ENCODE results near the gene OPCML. TPM values are rescaled to one million over a fixed set of nuclear protein-coding genes. Genes with fewer than 3 reads are reported as not detected.

Gene OPCML
- total RNA-seq, 1 experiment from 2014 or later: not detected

- no peak for DNase-seq
- Histone ChIP-seq H3K4me1 (no peaks in the 10 kb centered on the region), H3K27me3 (replicated peaks; ENCODE audit: control insufficient read depth, insufficient read depth, low read length) (no peaks in the 10 kb centered on the region), H3K36me3 (ENCODE audit: control insufficient read depth, insufficient read depth, low read length) (no peaks in the 10 kb centered on the region), H3K4me3 (ENCODE audit: low read depth, low read length) (no peak overlapping the region), H3K9me3 (no peaks in the 10 kb centered on the region)
- H3K4me1 Mint-ChIP-seq (ENCODE audit: low read depth, unreplicated experiment): no peaks in the 10 kb centered on the region
- no peak overlapping the region for H3K4me3 Mint-ChIP-seq (ENCODE audit: unreplicated experiment)
- POLR2A ChIA-PET: no interaction called here
- intact Hi-C loops (cut with micrococcal nuclease; ENCODE audit: unreplicated experiment): no loop called here
- no peaks in the 10 kb centered on the region for H3K27me3 Mint-ChIP-seq (ENCODE audit: insufficient read depth, unreplicated experiment)
- no peaks in the 10 kb centered on the region for H3K36me3 Mint-ChIP-seq (ENCODE audit: insufficient read depth, unreplicated experiment)
- TF ChIP-seq, protein P1, sequence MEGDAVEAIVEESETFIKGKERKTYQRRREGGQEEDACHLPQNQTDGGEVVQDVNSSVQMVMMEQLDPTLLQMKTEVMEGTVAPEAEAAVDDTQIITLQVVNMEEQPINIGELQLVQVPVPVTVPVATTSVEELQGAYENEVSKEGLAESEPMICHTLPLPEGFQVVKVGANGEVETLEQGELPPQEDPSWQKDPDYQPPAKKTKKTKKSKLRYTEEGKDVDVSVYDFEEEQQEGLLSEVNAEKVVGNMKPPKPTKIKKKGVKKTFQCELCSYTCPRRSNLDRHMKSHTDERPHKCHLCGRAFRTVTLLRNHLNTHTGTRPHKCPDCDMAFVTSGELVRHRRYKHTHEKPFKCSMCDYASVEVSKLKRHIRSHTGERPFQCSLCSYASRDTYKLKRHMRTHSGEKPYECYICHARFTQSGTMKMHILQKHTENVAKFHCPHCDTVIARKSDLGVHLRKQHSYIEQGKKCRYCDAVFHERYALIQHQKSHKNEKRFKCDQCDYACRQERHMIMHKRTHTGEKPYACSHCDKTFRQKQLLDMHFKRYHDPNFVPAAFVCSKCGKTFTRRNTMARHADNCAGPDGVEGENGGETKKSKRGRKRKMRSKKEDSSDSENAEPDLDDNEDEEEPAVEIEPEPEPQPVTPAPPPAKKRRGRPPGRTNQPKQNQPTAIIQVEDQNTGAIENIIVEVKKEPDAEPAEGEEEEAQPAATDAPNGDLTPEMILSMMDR (IDR thresholded peaks at IDR 0.05; ENCODE audit: insufficient read depth in 1 of 2, low read depth in 1 of 2, low read length in 1 of 2, severe bottlenecking in 1 of 2, unreplicated experiment in 1 of 2): no peak
- BruUV-seq (replicated peaks): no TSS peak
- peaks cover 22% of the 10 kb centered on the region for H3K9me3 Mint-ChIP-seq (ENCODE audit: unreplicated experiment)
- CTCF ChIA-PET: no interaction called here
- no peak overlapping the region for H3K27ac Mint-ChIP-seq (ENCODE audit: unreplicated experiment)
Observed at GRCh38 chr11:132464003-132464342, 1068.3 kb downstream of the OPCML start.

DNA sequence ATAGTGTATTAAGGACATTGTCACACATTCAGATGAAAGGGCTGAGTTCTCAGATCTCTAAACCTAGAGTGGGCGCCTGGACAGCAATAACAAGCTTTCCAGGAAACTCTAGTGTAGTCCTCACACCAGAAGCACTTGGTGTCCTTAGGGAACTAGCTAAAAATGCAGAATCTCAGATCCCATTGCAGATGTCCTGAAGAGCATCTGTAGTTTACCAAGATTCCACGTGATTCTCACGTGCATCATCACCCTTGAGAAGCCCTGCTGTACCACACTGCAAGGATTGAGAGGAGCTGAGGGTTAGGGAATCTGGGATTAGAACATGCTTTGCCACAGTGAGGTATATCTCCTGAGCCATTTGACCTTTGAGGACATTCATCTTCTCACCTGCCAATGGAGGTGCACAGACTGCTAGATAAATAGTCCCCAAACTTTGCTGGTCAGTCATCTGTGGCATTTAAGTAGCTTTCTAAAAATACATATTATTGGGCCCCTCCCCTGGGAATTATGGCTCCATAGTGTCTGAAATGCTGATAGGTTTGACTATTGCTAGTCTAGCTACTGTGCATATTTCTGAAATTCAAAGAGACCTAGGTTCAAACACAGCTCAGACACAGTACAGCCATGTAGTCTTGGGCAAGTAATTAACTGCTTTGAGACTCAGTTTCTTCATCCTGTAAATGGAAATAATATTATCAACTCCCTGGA is 1068.9 kb downstream of the OPCML start:
- ChIA-PET CTCF (no interaction called here), POLR2A (no interaction called here)
- BruUV-seq (replicated peaks): no TSS peak
- Mint-ChIP-seq H3K27ac (ENCODE audit: unreplicated experiment) (no peak overlapping the region), H3K27me3 (ENCODE audit: insufficient read depth, unreplicated experiment) (no peaks in the 10 kb centered on the region), H3K4me3 (ENCODE audit: unreplicated experiment) (no peak overlapping the region), H3K4me1 (ENCODE audit: low read depth, unreplicated experiment) (no peaks in the 10 kb centered on the region), H3K36me3 (ENCODE audit: insufficient read depth, unreplicated experiment) (no peaks in the 10 kb centered on the region), H3K9me3 (ENCODE audit: unreplicated experiment) (peaks cover 22% of the 10 kb centered on the region)
- Histone ChIP-seq H3K36me3 (ENCODE audit: control insufficient read depth, insufficient read depth, low read length) (no peaks in the 10 kb centered on the region), H3K4me3 (ENCODE audit: low read depth, low read length) (no peak overlapping the region), H3K9me3 (no peaks in the 10 kb centered on the region), H3K4me1 (no peaks in the 10 kb centered on the region), H3K27me3 (replicated peaks; ENCODE audit: control insufficient read depth, insufficient read depth, low read length) (no peaks in the 10 kb centered on the region)
- intact Hi-C loops (cut with micrococcal nuclease; ENCODE audit: unreplicated experiment): no loop called here
- no peak for DNase-seq
- TF ChIP-seq, protein P1 (IDR thresholded peaks at IDR 0.05; ENCODE audit: insufficient read depth in 1 of 2, low read depth in 1 of 2, low read length in 1 of 2, severe bottlenecking in 1 of 2, unreplicated experiment in 1 of 2): no peak

DNA sequence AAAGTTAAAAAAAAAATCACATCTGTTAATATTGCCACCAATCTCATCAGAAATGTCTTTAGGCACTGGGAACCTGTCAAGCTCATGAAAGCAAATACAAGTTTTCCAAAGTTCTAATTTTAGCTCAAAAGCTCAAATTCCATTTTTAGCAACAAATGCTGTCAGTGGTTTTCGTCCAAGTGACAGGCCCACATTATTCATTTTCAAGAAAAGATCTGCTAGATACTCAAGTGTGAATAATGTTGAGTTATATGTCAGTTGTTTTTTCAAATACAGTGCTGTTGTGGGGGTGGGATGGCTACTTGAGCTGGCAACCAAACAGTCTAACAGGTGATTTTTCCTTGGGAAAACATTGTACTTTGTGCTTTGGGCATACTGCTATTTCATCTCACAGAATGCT is 1072.6 kb downstream of the OPCML start:
- Mint-ChIP-seq H3K4me1 (ENCODE audit: low read depth, unreplicated experiment) (no peaks in the 10 kb centered on the region), H3K27ac (ENCODE audit: unreplicated experiment) (no peak overlapping the region), H3K4me3 (ENCODE audit: unreplicated experiment) (no peak overlapping the region), H3K27me3 (ENCODE audit: insufficient read depth, unreplicated experiment) (no peaks in the 10 kb centered on the region), H3K36me3 (ENCODE audit: insufficient read depth, unreplicated experiment) (no peaks in the 10 kb centered on the region), H3K9me3 (ENCODE audit: unreplicated experiment) (peaks cover 22% of the 10 kb centered on the region)
- H3K9me3 ChIP-seq: no peaks in the 10 kb centered on the region
- no peaks in the 10 kb centered on the region for H3K27me3 ChIP-seq (replicated peaks; ENCODE audit: control insufficient read depth, insufficient read depth, low read length)
- CTCF ChIA-PET: no interaction called here
- H3K36me3 ChIP-seq (ENCODE audit: control insufficient read depth, insufficient read depth, low read length): no peaks in the 10 kb centered on the region
- intact Hi-C loops (cut with micrococcal nuclease; ENCODE audit: unreplicated experiment): no loop called here
- DNase-seq: no peak
- H3K4me3 ChIP-seq (ENCODE audit: low read depth, low read length): no peak overlapping the region
- POLR2A ChIA-PET: no interaction called here
- no TSS peak for BruUV-seq (replicated peaks)
- no peaks in the 10 kb centered on the region for H3K4me1 ChIP-seq
- TF ChIP-seq, protein P1 (IDR thresholded peaks at IDR 0.05; ENCODE audit: insufficient read depth in 1 of 2, low read depth in 1 of 2, low read length in 1 of 2, severe bottlenecking in 1 of 2, unreplicated experiment in 1 of 2): no peak
